ENCODE measurements around the gene SLCO2B1.

SLCO2B1 gene

DNA sequence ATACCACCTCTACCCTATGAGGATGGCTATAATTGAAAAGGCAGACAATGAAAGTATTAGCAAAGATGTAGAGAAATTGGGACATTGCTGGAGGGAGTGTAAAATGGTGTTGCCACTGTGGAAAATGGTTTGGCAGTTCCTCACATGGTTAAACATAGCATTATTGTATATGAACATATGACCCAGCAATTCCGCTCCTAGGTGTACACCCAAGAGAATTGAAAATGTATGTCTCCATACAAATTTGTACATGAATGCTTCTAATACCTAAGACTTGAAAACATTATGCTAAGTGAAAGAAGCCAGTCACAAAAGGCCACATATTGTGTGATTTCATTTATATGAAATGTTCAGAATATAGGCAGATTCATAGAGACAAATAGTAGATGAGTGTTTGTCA, 10.0 kb downstream of the SLCO2B1 start:
- DNase-seq (ENCODE audit: insufficient read length, low spot score) (no peak), FAIRE-seq (no peak)

DNA sequence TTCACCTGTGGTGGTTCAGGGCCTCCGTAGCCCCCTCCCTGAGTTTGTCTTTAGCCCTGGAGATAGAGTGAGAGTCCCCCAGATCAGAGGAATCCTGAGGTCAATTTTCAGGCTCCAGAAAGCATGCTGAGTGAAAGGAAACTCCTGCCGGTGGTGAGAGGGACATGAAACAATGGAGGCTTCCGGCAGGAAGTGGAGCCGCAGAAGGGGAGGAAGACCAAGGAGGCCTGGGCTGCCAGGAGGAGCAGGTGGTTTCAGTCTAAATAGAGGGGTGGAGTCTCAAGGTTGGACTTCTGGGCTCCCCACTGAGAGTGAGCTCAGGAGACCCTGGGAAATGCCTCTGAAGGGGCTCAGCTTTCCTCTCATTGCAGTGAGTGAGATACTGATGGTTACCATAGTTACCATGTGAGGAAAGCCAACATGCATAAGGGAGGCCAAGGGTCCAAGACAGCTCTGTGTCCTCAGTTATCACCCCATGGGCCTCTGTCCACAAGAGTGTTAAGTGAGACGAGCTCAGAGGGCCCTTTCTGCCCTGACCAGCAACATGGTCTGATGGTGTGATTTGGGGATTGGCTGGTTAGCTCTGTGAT, 10.7 kb downstream of the SLCO2B1 start:
- DNase-seq (ENCODE audit: insufficient read length, low spot score) = no peak

DNA sequence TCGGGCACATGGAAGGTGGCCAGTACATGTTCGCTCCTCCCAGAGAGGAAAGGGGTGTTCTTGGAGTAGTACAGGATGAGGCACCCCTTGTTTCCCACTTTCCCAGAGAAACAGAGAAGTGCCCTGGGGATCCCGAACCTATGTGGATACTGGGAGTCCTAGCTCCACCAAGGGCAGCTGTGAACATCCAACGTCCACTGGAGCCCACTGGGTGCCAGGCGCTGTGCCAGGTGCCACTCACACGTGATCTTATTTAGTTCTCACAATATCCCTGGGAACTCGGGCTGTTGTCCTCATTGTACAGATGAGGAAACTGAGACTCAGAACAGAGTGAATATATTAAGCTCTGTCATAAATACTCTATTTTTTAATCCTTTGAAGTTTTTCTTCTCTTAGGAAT, 12.0 kb downstream of the SLCO2B1 start:
- DNase-seq (ENCODE audit: insufficient read length, low spot score) = no peak
- FAIRE-seq = no peak

More for the DNA sequence above, 10.7 kb downstream of the SLCO2B1 start:
- FAIRE-seq = no peak

DNA sequence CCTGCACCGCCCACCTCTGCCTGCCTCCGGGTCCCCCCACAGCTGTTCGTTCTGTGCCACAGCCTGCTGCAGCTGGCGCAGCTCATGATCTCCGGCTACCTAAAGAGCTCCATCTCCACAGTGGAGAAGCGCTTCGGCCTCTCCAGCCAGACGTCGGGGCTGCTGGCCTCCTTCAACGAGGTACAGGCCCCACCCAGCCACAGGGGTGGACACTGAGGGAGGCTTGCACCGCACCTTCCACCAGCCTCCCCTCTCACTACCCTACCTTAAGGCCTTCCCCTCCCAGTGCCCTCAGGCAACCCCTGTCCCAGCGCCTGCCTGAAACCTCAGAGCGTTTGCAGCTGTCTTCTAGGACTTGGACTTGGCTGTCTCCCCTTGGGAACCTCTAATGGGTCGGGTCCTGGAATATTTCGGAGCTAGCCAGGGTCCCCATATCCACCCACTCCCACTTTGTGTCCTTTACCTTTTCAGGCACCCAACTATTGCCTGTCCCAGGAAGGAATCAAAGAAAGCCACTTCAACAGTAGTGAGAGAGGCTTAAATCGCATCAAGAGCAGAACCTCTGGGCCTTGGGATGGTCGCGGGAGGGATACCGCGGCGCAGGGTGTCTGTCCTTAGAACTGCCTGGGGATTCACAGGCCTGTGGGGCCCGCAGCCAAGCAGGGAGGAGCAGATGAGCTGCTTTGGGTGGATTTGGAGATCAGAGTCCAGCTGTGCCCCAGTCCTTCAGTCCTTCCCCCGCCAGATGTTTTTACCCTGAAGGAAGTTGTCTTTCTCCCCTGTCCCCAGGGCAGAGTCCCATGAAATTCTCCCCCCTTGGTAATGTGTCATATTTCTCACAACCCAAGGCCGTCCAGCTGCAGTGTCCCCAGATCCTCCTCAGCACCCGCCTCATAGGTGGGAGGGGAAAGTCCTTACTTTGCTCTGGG, 13.3 kb downstream of the SLCO2B1 start:
- FAIRE-seq = no peak
- DNase-seq (ENCODE audit: insufficient read length, low spot score) = no peak

DNA sequence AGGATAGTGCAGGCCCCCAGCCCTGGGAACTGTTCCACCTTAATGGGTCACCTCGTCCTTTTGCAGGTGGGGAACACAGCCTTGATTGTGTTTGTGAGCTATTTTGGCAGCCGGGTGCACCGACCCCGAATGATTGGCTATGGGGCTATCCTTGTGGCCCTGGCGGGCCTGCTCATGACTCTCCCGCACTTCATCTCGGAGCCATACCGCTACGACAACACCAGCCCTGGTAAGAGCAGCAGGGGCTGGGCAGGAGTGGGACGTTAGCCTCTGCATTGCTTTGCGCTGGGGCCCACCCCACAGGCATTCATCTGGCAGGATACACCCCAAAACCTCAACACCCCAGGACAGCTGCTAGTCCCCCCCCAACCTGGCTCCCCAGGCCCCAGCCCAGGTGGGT, 14.8 kb downstream of the SLCO2B1 start:
- DNase-seq (ENCODE audit: insufficient read length, low spot score) (no peak), FAIRE-seq (no peak)

DNA sequence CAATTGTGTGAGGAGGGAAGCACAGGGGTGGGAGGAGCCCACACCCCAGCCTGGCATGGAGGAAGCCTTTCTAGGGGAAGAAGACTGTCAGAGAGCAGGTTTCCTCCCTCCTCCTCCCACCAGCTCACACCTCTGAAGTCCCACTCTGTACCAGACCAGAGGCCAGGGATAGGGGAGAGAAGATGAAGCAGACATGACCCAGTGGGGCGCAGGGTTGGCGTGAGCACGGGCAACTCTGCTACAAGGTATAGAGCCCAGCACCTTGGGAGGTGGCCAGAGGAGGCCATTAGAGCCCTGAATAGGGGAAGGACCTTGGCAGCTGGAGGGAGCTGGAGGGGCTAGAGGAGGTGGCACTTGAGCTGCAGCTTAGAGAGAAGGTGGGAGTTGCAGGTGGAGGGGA, 15.9 kb downstream of the SLCO2B1 start:
- no peak for FAIRE-seq
- no peak for DNase-seq (ENCODE audit: insufficient read length, low spot score)

DNA sequence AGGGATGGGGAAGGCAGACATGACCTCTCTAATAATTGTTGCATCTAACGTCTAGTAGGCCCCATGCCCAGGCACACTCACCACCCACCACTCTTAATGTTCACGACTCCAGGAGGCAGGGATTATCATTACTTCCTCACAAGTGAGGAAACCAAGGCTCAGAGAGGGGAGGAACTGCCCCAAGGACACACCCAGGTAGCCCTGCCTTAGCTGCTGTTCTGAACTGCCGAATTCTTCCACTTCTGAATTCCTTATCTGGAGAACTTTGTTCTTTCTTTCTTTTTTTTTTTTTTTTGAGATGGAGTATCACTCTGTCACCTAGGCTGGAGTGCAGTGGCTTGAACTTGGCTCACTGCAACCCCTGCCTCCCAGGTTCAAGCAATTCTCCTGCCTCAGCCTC, 16.7 kb downstream of the SLCO2B1 start:
- FAIRE-seq (no peak), DNase-seq (ENCODE audit: insufficient read length, low spot score) (no peak)

DNA sequence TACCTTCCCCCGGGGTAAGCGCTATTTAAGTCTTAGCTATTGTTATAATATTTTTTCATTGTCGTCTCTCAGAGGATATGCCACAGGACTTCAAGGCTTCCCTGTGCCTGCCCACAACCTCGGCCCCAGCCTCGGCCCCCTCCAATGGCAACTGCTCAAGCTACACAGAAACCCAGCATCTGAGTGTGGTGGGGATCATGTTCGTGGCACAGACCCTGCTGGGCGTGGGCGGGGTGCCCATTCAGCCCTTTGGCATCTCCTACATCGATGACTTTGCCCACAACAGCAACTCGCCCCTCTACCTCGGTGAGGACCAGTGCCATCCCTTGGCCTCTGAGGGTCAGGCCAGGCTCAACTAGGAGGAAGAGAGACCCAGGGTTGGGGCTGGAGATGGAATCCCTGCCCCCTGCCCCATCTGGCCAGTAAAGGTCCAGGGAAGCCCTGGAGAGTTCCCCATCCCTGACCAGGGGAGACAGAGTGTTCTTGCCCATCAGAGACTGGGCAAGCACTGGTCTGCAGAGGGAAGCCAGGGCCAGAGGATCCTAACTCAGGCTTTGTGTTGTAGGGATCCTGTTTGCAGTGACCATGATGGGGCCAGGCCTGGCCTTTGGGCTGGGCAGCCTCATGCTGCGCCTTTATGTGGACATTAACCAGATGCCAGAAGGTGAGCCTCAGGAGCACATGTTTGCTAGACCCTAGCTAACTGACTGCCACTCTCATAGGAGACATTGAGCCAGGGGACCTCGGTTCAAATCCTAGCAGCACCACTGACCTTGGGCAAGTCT, 18.4 kb downstream of the SLCO2B1 start:
- DNase-seq (ENCODE audit: insufficient read length, low spot score) (no peak), FAIRE-seq (no peak)

DNA sequence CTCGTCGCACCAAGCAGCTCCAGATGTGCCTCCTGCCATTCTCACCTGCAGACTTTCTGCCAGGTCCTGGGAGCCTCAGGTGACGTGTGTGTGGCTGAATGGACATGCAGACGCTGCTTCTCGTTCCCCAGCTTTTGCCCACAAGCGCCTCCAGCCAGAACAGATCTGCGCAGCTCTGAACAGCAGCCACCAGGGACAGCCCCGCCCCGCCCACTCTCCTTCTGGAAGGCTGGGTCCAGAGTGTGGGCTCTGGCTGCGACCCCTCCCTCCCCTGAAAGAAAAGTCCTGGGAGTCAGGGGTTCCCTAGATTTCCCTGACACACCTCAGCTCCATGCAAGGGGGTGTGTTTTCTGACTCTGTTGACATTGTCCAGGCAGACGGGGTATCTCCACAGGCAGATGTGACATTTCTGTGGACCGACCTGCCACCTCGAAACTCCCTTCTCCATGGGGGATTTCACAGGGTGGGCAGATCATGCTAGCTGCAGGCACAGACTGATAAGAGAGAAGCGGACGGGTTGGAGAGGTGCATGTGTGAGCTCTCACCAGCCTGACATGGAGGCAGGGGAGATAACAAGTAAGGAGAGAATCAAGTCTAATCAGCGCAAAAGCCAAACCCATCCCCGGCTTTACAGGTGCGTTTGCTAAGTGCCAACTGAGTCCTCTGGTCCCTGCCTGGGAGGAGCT, 19.8 kb downstream of the SLCO2B1 start:
- DNase-seq (ENCODE audit: insufficient read length, low spot score) = no peak
- no peak for FAIRE-seq

DNA sequence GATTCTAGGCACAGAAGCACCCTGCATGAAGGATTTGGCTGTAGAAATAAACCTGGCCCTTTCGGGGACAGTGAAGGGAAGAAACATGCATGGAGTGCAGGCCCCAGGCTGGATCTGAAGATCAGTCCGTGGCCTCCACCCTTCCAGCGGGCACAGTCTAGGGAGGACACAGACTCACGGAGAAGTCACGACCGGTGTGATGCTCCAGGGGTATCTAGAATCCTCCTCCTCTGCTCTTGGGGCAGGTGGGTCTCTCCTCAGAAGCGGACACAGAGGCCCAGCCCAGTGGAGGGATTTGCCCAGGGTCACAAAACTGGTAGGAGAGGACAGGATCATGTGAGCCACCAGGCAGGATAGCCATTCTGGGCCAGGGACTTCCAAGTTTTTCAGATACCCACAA, 22.4 kb downstream of the SLCO2B1 start:
- FAIRE-seq (no peak), DNase-seq (ENCODE audit: insufficient read length, low spot score) (no peak)

DNA sequence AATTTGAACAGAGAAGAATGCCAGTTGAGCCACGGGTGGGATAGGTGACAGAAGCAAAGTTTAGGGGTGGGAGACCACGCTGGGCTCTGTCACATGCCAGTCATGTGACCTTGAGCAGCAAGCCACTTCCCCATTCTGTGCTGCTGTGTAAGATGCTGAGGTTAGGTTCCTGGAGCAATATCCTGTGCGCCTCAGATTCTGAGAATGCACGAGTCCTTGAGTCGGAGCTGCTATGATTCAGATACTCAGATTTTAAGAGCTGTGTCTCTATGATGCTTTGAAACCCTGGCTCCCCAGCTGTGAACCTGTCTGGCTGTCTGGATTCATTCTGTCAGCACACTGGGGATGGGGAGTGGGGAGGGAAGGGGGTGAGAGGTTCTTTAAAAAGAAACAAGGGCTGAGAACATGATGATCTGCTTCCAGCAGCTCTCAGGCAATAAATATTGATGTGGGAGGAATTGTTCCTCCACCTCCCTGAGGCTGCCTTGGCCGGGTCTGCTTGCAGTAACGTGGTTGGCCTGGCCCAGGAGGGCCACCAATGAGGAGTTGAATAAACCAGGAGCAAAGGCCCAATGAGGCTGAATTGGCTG, 24.0 kb downstream of the SLCO2B1 start:
- DNase-seq (ENCODE audit: insufficient read length, low spot score) = no peak
- no peak for FAIRE-seq

DNA sequence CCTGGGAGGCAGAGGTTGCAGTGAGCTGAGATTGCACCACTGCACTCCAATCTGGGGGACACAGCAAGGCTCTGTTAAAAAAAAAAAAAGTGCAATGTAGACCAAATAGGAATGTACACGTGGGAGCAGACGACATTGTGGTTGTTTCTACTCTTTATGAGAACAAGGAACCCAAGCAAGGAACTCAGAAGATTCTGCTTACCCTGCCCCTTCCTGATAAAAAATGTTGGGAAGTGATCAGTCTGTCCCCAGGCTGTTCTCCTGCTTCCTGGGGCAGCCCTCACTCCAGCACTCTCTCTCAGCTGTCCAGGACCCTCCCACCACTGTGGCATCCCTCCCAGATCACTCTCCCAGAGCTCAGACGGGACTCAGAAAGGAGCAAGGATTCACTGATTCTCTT, 31.8 kb downstream of the SLCO2B1 start:
- FAIRE-seq = no peak
- no peak for DNase-seq (ENCODE audit: insufficient read length, low spot score)

DNA sequence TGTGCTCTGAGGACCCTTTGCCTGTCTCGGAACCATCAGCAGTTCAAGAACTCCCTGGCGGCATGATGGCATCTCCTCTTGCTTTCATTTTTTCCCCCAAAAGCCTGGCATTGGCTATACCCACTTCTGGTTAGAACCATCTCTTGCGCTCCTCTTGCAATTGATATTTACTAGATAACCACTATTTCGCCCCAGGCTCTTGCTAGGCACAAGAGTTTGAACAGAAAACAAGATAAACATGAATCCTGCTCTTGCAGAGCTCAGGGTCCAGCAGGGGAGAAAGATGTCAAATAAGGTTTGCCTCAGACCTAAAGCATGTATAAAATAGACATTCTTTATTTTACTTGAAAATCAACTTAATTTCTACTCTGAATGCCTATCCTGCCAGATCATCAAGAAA, 33.1 kb downstream of the SLCO2B1 start:
- FAIRE-seq = no peak
- DNase-seq (ENCODE audit: insufficient read length, low spot score) = no peak

DNA sequence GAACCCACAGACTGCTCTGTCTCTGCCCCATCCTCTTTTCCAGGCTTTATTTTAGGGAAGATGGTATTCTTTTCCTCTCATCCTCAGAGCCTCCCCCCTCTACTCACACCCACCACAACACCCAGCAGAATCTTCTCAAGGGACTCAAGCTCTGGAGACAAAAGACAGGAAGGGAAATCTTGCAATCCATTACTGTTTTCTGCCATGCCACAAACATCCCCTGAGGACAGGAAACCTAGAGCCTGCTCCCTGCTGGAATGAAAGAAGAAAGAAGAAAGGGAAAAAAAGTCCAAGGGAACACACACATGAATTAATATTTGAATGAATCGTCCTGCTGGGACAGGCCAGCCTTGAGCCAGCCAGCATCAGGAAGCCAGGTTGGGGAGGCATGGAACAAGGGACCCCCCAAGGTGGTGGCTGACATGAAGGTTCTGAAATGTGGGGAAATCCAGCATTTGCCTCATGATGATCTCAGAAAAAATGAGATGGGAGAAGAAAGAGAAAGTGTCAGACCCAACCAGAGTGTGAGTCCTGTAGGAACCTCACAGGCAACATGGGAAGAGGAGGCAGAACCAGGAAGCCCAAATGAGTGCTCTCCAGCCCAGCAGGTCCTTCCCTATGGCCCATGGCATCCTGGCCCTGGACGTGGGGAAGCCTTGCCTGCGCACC, 34.0 kb downstream of the SLCO2B1 start:
- DNase-seq (ENCODE audit: insufficient read length, low spot score) (no peak), FAIRE-seq (no peak)

DNA sequence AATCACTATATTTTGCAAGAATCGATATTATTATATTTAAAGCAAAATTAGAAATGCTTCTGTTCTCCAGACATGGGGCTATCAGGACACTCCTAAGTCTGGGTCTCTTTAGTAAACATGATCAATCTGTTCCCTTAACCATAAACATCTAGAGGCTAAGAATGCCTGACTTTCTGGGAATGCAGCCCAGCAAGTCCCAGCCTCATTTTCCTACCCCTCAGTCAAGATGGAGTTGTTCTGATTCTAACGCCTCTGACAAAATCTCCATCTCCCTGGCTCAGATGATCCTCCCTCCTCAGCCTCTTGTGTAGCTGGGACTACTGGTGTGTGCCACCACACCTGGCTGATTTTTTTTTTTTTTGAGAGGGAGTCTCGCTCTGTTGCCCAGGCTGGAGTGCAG, 35.0 kb downstream of the SLCO2B1 start:
- DNase-seq (ENCODE audit: insufficient read length, low spot score) = no peak
- FAIRE-seq = no peak

DNA sequence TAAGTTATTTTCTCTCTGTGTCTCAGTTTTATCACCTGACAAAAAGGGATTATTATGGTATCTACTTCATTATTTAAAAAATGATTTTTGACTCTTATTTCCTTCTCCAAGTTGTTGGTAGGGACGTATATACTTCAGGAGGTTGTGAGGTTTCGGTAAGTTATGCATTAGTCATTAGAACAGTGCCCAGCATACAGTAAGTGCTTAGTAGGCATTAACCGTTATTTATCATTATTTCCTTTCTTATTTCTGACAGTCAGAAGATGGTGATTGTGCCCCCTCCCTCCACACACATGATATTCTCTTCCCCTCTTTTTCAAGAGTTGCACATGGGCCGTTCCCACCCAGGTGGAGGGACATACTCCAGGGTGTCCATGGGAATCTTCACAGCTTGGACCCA, 36.1 kb downstream of the SLCO2B1 start:
- FAIRE-seq (no peak), DNase-seq (ENCODE audit: insufficient read length, low spot score) (no peak)

DNA sequence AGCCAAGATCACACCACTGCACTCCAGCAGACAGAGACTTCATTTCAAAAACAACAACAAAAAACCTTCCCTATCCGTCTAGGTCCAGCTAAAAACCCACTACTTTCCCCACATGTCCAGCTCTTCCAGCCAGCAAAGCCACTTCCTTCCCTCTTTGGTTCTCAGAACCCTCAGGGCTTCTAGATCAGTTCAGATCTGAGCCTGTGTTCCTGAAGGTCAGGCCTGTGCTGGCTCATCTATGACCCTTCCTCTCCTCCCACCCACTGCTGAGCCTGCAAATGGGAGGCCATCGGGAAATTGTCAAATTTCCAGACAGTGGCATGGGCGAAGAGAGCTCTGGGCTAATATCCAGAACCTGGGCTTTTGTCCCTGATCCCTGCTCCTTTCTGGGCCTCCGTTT, 37.8 kb downstream of the SLCO2B1 start:
- no peak for DNase-seq (ENCODE audit: insufficient read length, low spot score)
- FAIRE-seq = no peak

DNA sequence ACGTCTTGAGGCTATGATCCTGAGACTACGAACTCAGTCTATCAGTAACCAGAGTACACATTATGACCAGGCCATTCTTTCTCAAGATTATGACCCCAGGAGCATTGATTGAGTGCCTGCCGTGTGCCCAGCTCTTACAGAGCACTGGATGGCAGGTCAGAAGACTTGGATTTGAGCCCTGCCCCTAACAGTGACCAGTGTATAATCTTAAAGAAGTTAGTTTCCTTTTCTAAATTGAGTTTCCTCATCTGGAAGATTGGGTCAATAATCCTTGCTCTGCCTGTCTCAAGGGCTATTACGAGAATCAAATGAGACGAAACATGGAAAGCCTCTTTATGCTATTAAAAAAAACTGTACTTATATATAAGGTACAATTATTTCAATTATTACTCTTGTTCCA, 38.2 kb downstream of the SLCO2B1 start:
- no peak for FAIRE-seq

DNA sequence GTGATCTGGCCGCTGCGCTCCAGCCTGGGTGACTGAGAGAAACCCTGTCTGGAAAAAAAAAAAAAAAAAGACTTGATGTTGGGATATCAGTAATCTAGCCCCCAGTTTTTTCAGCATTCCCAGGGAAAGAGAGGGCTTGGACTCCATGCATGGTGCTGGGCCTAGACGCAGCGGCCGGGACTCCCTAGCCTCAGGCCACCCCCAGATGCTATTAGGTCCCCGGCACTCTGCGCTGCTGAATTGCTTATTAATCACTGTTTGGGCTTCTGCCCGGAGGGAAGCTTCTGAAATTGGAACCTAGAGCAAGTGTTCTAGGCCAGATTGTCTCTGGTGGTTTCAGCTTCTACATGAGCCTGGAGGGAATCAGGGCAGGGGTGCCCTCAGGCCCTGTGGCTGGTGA, 39.0 kb downstream of the SLCO2B1 start:
- DNase-seq (ENCODE audit: insufficient read length, low spot score) = no peak
- no peak for FAIRE-seq

More for the DNA sequence above, 38.2 kb downstream of the SLCO2B1 start:
- DNase-seq (ENCODE audit: insufficient read length, low spot score) = no peak

Measured in GM19239 (cell line).